AG09309 (cell line): Measurements from ENCODE around the gene SKOR1.

ENCODE experiments used
- DNase-seq: peaks from one replicate; pipeline ENCODE4 v3.0.0-alpha.2; 2010; ENCODE audit warnings: low read depth
- H3K4me3 ChIP-seq: 2 replicates; pipeline ENCODE4 v1.5.1; 2011; ENCODE audit warnings: mild to moderate bottlenecking, low read depth, low read length, moderate library complexity; ENCODE audit not compliant: control insufficient read depth
- TF ChIP-seq, protein P1 (sequence below): IDR thresholded peaks from 2 replicates; pipeline ENCODE4 v1.5.1; 2011; ENCODE audit warnings: mild to moderate bottlenecking, low read depth, low read length, inconsistent platforms; ENCODE audit not compliant: insufficient read depth, control insufficient read depth; ENCODE audit errors: missing control alignments

The SKOR1 gene

DNA sequence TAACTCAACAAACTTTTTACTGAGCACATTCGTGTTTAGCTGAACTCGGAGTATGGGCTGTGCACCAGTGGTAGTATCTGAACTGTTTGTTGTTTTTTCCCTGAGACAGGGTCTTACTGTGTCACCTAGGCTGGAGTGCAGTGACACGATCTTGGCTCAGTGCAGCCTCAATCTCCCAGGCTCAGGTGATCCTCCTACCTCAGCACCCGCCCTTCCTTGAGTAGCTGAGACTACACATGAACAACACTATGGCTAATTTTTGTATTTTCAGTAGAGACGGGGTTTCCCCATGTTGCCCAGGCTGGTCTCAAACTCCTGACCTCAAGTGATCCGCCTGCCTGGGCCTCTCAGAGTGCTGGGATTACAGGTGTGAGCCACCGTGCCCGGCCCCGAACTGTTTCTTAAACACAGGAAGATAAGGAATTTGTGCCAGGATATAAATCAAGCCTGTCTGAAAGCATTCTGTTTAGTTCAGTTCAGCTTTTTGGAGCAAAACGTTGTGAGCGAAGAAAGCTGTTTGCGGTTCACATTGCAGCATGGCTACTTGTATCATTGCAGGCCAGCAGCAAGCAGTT, 40.4 kb upstream of the SKOR1 start:
- H3K4me3 ChIP-seq, result no peak overlapping the region
- TF ChIP-seq, protein P1, sequence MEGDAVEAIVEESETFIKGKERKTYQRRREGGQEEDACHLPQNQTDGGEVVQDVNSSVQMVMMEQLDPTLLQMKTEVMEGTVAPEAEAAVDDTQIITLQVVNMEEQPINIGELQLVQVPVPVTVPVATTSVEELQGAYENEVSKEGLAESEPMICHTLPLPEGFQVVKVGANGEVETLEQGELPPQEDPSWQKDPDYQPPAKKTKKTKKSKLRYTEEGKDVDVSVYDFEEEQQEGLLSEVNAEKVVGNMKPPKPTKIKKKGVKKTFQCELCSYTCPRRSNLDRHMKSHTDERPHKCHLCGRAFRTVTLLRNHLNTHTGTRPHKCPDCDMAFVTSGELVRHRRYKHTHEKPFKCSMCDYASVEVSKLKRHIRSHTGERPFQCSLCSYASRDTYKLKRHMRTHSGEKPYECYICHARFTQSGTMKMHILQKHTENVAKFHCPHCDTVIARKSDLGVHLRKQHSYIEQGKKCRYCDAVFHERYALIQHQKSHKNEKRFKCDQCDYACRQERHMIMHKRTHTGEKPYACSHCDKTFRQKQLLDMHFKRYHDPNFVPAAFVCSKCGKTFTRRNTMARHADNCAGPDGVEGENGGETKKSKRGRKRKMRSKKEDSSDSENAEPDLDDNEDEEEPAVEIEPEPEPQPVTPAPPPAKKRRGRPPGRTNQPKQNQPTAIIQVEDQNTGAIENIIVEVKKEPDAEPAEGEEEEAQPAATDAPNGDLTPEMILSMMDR, result no peak
- DNase-seq, result no peak

GRCh38 chr15:67785431-67785830, 39.9 kb upstream of the SKOR1 start:
- H3K4me3 ChIP-seq, result no peak overlapping the region
- TF ChIP-seq, protein P1, result no peak
- DNase-seq, result no peak

GRCh38 chr15:67786646-67787045, 38.7 kb upstream of the SKOR1 start:
- TF ChIP-seq, protein P1, result no peak
- no peak for DNase-seq

GRCh38 chr15:67788986-67789385, 36.3 kb upstream of the SKOR1 start:
- H3K4me3 ChIP-seq, result no peak overlapping the region
- TF ChIP-seq, protein P1, result no peak
- DNase-seq, result no peak

More at GRCh38 chr15:67786646-67787045, 38.7 kb upstream of the SKOR1 start:
- no peak overlapping the region for H3K4me3 ChIP-seq

DNA sequence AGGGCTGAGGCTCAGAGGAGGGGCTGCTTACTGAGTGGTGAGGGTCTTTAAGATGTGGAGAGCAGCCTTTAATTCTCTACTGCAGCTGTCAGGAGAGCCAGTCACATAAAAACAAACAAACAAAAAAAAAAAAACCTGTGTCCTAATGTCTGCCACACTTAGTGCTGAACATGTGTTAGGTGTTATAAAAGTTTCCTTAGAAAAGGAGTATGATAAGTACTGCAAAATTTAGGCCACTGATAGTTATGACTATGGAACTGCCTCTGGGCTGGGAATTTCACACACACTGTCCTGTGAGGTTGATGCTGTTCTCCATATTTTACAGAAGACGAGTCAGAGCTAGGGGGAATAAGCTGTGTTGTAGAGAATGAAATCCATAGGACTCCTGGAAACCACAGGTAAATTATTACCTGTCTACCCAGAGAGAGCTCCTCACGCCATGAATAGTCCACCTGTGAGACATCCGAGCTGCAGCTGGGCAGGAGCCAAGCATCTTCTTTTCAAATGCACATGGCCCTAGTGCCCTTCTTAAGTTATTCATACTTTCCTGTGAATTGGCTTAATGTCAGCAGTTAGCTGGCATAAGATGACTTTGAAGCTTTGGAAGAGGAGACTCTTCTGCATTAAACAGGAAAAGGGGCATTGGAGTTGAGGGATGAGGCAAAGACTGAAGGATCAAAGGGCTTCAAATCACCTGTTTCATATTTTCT, 34.5 kb upstream of the SKOR1 start:
- DNase-seq, result no peak
- TF ChIP-seq, protein P1, result no peak
- H3K4me3 ChIP-seq, result no peak overlapping the region

- no peak for DNase-seq
- TF ChIP-seq, protein P1, result no peak
- no peak overlapping the region for H3K4me3 ChIP-seq
These were observed 32.9 kb upstream of the SKOR1 start for GRCh38 chr15:67792250-67792942.
